GM12891 (cell line): Measurements from ENCODE around the gene KRTAP12-3.

ENCODE experiments used
- DNase-seq: peaks from one replicate; pipeline ENCODE4 v3.0.0; 2011; ENCODE audit warnings: low spot score; ENCODE audit not compliant: insufficient read length
- FAIRE-seq: peaks from 2 replicates; lab custom pipeline; 2011; peaks lifted over from hg19 to GRCh38; lab: Jason Lieb, UNC
- PAX5 ChIP-seq: IDR thresholded peaks from 2 replicates; pipeline ENCODE4 v1.6.1; 2011; ENCODE audit warnings: low read length, moderate library complexity, mild to moderate bottlenecking; ENCODE audit not compliant: insufficient read depth, severe bottlenecking
- POLR2A ChIP-seq: IDR thresholded peaks from 2 replicates; pipeline ENCODE4 v1.6.1; 2011; ENCODE audit warnings: low read depth, low read length, control low read depth
- POLR2AphosphoS5 ChIP-seq: IDR thresholded peaks from 2 replicates; pipeline ENCODE4 v1.6.1; 2011; ENCODE audit warnings: low read depth, low read length, control low read depth
- POU2F2 ChIP-seq: IDR thresholded peaks from 2 replicates; pipeline ENCODE4 v1.6.1; 2011; ENCODE audit warnings: low read depth, mild to moderate bottlenecking, control low read depth, low read length, moderate library complexity
- SPI1 ChIP-seq: IDR thresholded peaks from 2 replicates; pipeline ENCODE4 v1.6.1; 2011; ENCODE audit warnings: low read depth, low read length, control low read depth
- TAF1 ChIP-seq: IDR thresholded peaks from 2 replicates; pipeline ENCODE4 v1.6.1; 2011; ENCODE audit warnings: low read depth, low read length, control low read depth

The KRTAP12-3 gene

GRCh38 chr21:44702973-44703730 is 45.4 kb downstream of the KRTAP12-3 start:
- DNase-seq: no peak
- no peak for FAIRE-seq
- TF ChIP-seq SPI1 (no peak), POU2F2 (no peak), POLR2AphosphoS5 (no peak), POLR2A (no peak)

DNA sequence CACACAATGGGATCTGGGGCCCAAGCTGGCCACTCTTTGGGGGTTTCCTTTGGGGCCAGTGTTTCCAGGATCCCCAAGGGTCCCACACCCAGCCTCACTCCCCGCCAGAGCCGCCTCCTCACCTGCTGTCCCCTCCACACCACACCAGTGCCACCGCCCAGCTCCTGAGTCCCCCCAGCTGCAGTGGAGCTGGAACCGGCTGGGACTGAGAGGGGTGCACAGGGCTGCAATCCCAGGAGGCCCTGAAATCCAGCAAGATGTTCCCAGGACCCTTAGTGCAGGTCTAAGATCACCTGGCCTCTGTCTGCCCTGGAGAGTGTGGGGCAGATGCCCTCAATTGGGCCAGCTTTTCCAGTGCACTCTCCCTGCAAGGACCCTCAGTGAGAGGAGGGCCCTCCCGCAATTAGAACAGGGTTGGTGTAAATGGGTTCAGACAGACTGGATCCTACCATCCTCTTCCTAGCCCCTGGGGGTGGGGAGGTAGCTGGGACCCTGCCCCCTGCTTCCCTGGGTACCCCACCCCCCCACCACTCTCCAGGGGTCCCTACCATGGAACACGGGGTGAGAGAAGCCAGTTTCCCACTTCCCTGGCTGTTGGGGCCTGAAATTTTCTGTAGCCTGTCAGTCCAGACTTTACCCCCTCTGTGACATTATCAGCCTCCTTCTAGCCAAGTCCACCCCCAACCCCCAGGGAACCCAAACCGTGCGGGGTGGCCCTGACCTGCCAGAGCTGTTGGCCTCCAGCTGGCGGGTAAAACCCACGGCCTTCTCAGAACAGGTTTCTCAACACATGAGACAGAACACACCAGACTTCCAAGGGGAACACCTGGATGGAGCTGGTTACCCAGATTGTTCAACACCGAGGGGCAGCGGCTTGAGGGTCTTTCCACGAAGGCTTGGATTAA is 46.3 kb downstream of the KRTAP12-3 start:
- DNase-seq: no peak
- no peak for FAIRE-seq
- TF ChIP-seq TAF1 (no peak), SPI1 (no peak), POLR2A (no peak), POU2F2 (no peak), PAX5 (no peak), POLR2AphosphoS5 (no peak)

GRCh38 chr21:44704636-44705001 is 46.9 kb downstream of the KRTAP12-3 start:
- FAIRE-seq (no peak), DNase-seq (no peak)
- TF ChIP-seq POLR2AphosphoS5 (no peak), POLR2A (no peak), POU2F2 (no peak), SPI1 (no peak), PAX5 (no peak), TAF1 (no peak)

GRCh38 chr21:44706026-44706705 is 48.4 kb downstream of the KRTAP12-3 start:
- no peak for TF ChIP-seq POLR2A
- no peak for TF ChIP-seq SPI1
- DNase-seq (no peak), FAIRE-seq (no peak)

GRCh38 chr21:44706706-44707581 is 49.2 kb downstream of the KRTAP12-3 start:
- TF ChIP-seq TAF1 (no peak), POLR2A (no peak), PAX5 (no peak), POU2F2 (no peak), SPI1 (no peak), POLR2AphosphoS5 (no peak)
- DNase-seq: no peak
- no peak for FAIRE-seq
